Measurements from ENCODE around the gene SASH1. TPM values are rescaled to one million over a fixed set of nuclear protein-coding genes. Genes with fewer than 3 reads are reported as not detected.

SASH1 gene
- total RNA-seq, 1 donor from 2014 or later: 15.5 TPM

- H3K27me3 ChIP-seq (ENCODE audit: insufficient read depth, low read length): no peaks in the 10 kb centered on the region
- H3K4me1 Mint-ChIP-seq (ENCODE audit: low read depth, unreplicated experiment): peaks cover 3% of the 10 kb centered on the region
- no peaks in the 10 kb centered on the region for H3K9me3 ChIP-seq (ENCODE audit: insufficient read depth, low read depth, low read length)
- no peak overlapping the region for H2AFZ ChIP-seq (ENCODE audit: low read depth, low read length)
- no peaks in the 10 kb centered on the region for H3K36me3 ChIP-seq (ENCODE audit: insufficient read depth, low read length)
- no peak for FAIRE-seq
- no peak for DNase-seq (ENCODE audit: low read depth)
- H3K4me3 Mint-ChIP-seq (ENCODE audit: unreplicated experiment): no peak overlapping the region
- H3K27ac ChIP-seq (ENCODE audit: low read depth, low read length): no peak overlapping the region
- no peak overlapping the region for H3K4me3 ChIP-seq (ENCODE audit: insufficient read depth, low read depth, low read length)
- H3K79me2 ChIP-seq (ENCODE audit: insufficient read depth, low read length): no peaks in the 10 kb centered on the region
- H3K9ac ChIP-seq (ENCODE audit: low read length): no peak overlapping the region
- H3K4me1 ChIP-seq (ENCODE audit: insufficient read depth, low read length): no peaks in the 10 kb centered on the region
- H4K20me1 ChIP-seq (ENCODE audit: insufficient read depth, low read length): no peaks in the 10 kb centered on the region
- H3K36me3 Mint-ChIP-seq (ENCODE audit: low read depth, unreplicated experiment): peaks cover 2% of the 10 kb centered on the region
- no peak overlapping the region for H3K4me2 ChIP-seq (ENCODE audit: low read length)
- no peaks in the 10 kb centered on the region for H3K27me3 Mint-ChIP-seq (ENCODE audit: low read depth, unreplicated experiment)
- H3K27ac Mint-ChIP-seq (ENCODE audit: unreplicated experiment): no peak overlapping the region
- TF ChIP-seq CTCF (IDR thresholded peaks at IDR 0.05; ENCODE audit: insufficient read depth, low read depth, low read length) (no peak), EZH2 (IDR thresholded peaks at IDR 0.05; ENCODE audit: insufficient read depth, low read length) (no peak)
- H3K9me3 Mint-ChIP-seq (ENCODE audit: unreplicated experiment): peaks cover 2% of the 10 kb centered on the region
Observed at GRCh38 chr6:148401571-148401970, 58.9 kb downstream of the SASH1 start.

GRCh38 chr6:148404456-148405054, 61.9 kb downstream of the SASH1 start:
- TF ChIP-seq CTCF (IDR thresholded peaks at IDR 0.05; ENCODE audit: insufficient read depth, low read depth, low read length) (no peak), EZH2 (IDR thresholded peaks at IDR 0.05; ENCODE audit: insufficient read depth, low read length) (no peak)
- Mint-ChIP-seq H3K27me3 (ENCODE audit: low read depth, unreplicated experiment) (no peaks in the 10 kb centered on the region), H3K27ac (ENCODE audit: unreplicated experiment) (no peak overlapping the region), H3K4me3 (ENCODE audit: unreplicated experiment) (no peak overlapping the region), H3K4me1 (ENCODE audit: low read depth, unreplicated experiment) (no peaks in the 10 kb centered on the region), H3K9me3 (ENCODE audit: unreplicated experiment) (no peaks in the 10 kb centered on the region), H3K36me3 (ENCODE audit: low read depth, unreplicated experiment) (no peaks in the 10 kb centered on the region)
- no peak for FAIRE-seq
- no peak overlapping the region for H3K9ac ChIP-seq (ENCODE audit: low read length)
- H3K27ac ChIP-seq (ENCODE audit: low read depth, low read length): no peak overlapping the region
- H4K20me1 ChIP-seq (ENCODE audit: insufficient read depth, low read length): no peaks in the 10 kb centered on the region
- H3K36me3 ChIP-seq (ENCODE audit: insufficient read depth, low read length): no peaks in the 10 kb centered on the region
- H3K27me3 ChIP-seq (ENCODE audit: insufficient read depth, low read length): no peaks in the 10 kb centered on the region
- H3K9me3 ChIP-seq (ENCODE audit: insufficient read depth, low read depth, low read length): no peaks in the 10 kb centered on the region
- no peaks in the 10 kb centered on the region for H3K79me2 ChIP-seq (ENCODE audit: insufficient read depth, low read length)
- no peak for DNase-seq (ENCODE audit: low read depth)
- no peak overlapping the region for H3K4me3 ChIP-seq (ENCODE audit: insufficient read depth, low read depth, low read length)
- no peak overlapping the region for H3K4me2 ChIP-seq (ENCODE audit: low read length)
- peaks cover 3% of the 10 kb centered on the region for H3K4me1 ChIP-seq (ENCODE audit: insufficient read depth, low read length)
- no peak overlapping the region for H2AFZ ChIP-seq (ENCODE audit: low read depth, low read length)

- Mint-ChIP-seq H3K27ac (ENCODE audit: unreplicated experiment) (no peak overlapping the region), H3K9me3 (ENCODE audit: unreplicated experiment) (no peaks in the 10 kb centered on the region), H3K4me1 (ENCODE audit: low read depth, unreplicated experiment) (no peaks in the 10 kb centered on the region), H3K4me3 (ENCODE audit: unreplicated experiment) (no peak overlapping the region), H3K36me3 (ENCODE audit: low read depth, unreplicated experiment) (no peaks in the 10 kb centered on the region), H3K27me3 (ENCODE audit: low read depth, unreplicated experiment) (no peaks in the 10 kb centered on the region)
- FAIRE-seq: peak; percentile 23
- Histone ChIP-seq H4K20me1 (ENCODE audit: insufficient read depth, low read length) (no peaks in the 10 kb centered on the region), H3K9ac (ENCODE audit: low read length) (no peak overlapping the region), H3K27ac (ENCODE audit: low read depth, low read length) (no peak overlapping the region), H3K4me1 (ENCODE audit: insufficient read depth, low read length) (peaks cover 3% of the 10 kb centered on the region), H3K27me3 (ENCODE audit: insufficient read depth, low read length) (no peaks in the 10 kb centered on the region), H3K79me2 (ENCODE audit: insufficient read depth, low read length) (no peaks in the 10 kb centered on the region), H3K4me2 (ENCODE audit: low read length) (no peak overlapping the region), H3K4me3 (ENCODE audit: insufficient read depth, low read depth, low read length) (no peak overlapping the region), H2AFZ (ENCODE audit: low read depth, low read length) (no peak overlapping the region), H3K36me3 (ENCODE audit: insufficient read depth, low read length) (no peaks in the 10 kb centered on the region), H3K9me3 (ENCODE audit: insufficient read depth, low read depth, low read length) (no peaks in the 10 kb centered on the region)
- no peak for DNase-seq (ENCODE audit: low read depth)
- TF ChIP-seq EZH2 (IDR thresholded peaks at IDR 0.05; ENCODE audit: insufficient read depth, low read length) (no peak), CTCF (IDR thresholded peaks at IDR 0.05; ENCODE audit: insufficient read depth, low read depth, low read length) (no peak)
Observed at GRCh38 chr6:148405894-148406293, 63.3 kb downstream of the SASH1 start.

Measured in astrocyte (in vitro differentiated cells and primary cell).